ENCODE results near the gene SPAG16.

- no peak for TF ChIP-seq CTCF (conservative IDR thresholded peaks at IDR 0.05)
- no peak for TF ChIP-seq ZFX (IDR thresholded peaks at IDR 0.05)
These were observed 851.7 kb downstream of the SPAG16 start for GRCh38 chr2:214135966-214136365.
